T-helper 9 cell (primary cell): ENCODE measurements around the gene ZNF814.
"Not testable (repeated sequence)": the region's sequence is repeated elsewhere in the genome, so short reads cannot be mapped to it uniquely, and the experiment has no call there.

Experiments used
- DNase-seq: peaks from one replicate; pipeline ENCODE4 v3.0.0-alpha.2; 2020

ZNF814 gene

DNA sequence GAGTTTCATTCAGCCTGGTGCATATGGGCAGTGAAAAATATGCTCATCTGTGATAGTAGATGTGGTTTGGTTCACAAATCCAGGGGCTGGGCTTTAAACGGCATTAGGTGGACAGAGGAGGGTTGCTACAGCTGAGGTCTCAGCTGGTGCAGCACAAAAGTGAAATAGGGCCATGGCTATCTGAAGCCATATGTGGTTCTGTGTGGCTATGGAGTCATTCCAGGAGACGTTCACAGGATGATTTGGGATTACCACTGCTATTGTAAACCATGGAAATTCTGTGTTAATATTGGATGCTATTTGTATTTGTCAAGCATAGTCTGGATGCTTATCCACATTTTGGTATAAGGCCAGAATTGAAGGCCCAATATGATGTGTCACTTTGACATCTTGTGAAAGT is 34.7 kb downstream of the ZNF814 start:
- not testable (repeated sequence) for DNase-seq

DNA sequence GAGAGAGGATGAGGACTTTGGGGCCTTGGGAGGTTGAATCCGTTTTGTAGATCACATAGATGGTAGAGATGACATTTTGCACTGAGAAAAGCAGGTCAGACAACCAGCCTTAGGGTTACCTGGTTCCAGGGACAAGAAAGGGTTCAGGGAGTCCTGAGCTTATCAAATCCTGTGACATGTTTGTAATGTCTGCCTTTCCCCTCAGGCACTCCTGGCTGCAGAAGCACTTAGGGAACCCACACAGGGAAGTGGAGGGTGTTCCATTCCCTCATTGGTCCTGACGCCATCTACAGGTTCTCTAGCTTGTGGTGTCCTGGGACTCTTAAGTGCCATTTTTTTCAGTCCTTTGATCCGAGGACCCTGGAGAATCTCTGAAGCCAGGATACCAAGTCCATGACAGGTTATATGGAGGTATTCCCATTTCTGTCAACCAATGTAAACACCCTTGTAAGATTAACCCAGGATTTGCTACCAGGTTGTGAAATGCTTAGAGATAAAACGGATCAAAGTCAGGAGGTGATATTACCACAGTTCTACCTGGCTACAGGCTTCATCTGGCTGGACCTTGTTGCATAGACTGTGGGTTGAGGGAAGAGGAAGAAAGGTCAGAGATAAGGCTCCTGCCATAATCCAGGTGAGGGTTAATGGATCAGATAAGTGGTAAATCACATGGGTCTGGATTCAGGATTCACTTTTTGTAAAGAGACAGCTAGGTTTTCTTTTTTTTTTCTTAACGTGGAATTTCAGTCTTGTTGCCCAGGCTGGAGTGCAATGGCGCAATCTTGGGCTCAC is 36.8 kb downstream of the ZNF814 start:
- DNase-seq, result not testable (repeated sequence)

DNA sequence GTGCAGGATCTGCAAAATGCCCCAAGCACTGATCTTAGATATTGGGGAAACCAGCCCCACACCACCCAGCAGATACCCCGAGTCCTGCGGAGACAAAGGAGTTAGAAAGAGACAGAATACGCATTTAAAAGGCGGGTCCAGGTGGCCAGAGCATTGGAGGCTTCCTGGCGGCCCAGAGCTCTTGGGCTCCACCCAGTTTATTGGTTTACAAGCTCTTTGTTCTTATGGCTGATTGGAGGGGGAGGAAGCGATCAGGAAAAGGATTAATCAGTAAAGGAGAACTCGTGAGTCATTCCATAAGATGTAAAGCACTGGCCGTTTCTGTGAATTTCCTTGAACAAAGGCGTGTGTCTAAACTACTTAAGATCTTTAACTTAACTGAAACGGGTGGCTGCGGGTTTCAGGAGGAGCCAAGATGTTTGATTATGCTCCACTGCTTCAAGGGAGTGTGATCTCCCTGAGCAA is 38.3 kb downstream of the ZNF814 start:
- no peak for DNase-seq

DNA sequence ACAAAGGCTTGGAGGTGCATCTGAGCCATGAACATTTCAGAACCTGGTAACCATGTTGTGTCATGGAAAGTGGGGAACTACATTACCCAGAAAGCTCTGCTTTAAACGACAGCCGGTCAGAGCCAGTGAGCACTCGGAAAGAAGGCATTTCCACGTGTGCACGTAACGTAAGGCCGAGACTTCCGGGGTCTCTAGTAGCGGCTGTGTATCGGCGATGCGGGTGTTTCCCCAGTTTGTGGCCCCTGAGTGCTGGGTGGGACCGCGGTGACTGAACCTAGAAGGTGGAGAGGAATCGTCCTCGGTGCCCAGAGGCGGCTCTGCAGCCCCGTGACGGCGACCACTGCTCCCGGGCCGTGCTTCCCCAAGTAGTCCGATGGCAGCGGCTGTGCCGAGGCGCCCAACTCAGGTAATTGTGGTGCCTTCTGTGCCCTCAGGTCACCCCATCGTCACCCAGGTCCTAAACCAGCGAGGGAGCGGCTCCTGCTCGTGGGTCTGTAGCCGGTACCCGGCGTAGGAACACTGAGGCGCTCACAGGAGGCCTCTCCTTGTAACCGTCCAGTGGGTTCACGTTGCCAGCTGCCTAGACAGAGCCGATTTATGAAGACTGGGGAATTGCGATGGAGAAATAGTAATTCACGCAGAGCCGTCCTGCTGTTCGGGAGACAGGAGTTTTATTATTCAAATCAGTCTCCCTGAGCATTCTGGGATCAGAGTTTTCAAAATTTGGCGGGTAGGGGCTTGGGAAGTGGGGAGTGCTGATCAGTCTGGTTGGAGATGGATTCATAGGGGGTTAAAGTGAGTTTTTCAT is 39.0 kb downstream of the ZNF814 start, which contains the start of gene ZNF587:
TSS of gene ZNF587 (plus strand) at position 194 of the 808 bp plus-strand sequence. CDS start at position 374, 180 bp downstream.
- DNase-seq, result peak; percentile 67

DNA sequence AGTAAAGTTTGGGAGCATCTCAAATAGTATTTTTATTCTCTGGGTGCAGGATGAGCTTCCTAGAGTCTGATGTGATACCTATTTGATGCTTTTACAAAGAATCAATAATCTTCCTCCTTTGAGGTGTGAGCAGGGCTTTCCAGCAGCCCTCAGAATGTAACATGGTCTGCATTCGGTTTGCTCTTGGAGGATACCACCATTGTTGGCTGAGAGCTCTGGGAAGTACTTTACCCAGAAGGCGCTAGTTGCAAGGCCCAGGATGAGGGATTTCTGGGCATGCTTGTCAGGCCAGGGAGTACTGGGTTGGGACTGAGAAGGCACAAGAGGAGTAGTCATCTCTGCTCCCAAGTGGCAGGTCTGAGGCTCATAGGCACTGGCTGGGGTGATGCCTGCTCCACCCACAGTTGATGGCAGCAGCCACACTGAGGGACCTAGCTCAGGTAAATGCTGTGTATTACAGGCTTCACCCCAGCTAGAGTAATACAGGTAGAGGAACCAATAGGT is 39.6 kb downstream of the ZNF814 start:
- DNase-seq, result not testable (repeated sequence)

DNA sequence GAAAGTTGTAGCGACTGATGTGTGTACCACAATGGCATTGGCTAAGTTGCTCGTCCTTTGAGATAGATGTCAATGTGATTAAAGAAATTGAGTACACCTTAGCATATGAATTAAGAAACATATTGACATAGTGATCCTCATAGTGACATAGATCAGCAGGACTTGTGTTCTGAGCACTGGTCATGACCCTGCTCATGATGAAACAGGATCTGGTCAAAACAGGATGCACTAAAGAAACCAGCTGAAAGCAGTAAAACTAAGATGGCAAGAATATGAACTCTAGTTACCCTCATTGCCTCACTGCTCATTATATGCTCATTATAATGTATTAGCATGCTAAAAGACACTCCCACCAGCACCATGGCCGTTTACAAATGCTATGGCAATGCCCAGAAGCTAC is 41.7 kb downstream of the ZNF814 start:
- DNase-seq, result not testable (repeated sequence)

DNA sequence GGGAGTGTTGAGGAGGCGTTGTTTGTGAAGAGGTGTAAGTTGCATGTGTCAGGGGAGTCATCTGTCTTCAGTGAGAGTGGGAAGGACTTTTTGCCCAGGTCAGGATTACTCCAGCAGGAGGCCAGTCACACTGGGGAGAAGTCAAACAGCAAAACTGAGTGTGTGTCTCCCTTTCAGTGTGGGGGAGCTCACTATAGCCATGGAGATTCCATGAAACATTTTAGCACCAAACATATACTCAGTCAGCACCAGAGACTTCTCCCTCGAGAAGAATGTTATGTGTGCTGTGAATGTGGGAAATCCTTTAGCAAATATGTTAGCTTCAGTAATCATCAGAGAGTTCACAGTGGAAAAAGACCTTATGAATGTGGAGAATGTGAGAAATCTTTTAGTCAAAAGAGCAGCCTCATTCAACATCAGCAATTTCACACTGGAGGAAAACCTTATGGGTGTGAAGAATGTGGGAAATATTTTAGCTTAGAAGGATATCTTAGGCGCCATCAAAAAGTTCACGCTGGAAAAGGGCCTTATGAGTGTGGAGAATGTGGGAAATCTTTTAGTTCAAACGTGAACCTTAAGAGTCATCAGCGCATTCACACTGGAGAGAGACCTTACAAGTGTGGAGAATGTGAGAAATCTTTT is 47.6 kb downstream of the ZNF814 start:
- DNase-seq, result no peak

DNA sequence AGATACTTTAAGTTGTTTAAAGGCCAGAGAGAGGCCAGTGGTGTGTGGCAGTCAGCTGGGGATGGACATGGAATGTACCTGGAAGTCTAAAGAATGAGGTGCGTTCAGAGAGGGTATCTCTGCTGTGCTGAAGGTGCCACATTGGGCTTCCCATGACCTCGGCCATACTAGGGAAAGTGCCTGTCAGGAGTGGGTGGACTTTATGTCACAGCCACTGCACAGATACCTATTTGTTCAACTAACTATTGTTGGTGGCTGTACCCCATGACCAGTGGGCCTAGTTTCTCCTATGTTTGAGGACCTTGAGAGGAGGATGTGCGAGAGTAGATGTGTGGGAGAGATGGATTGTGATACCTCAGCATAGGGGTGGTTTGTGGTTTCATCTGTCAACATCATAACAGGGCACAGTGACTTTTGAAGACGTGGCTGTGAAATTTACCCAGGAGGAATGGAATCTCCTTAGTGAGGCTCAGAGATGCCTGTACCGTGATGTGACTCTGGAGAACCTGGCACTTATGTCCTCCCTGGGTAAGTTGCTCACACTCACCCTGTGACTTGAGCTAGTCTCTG is 50.1 kb downstream of the ZNF814 start:
- not testable (repeated sequence) for DNase-seq

DNA sequence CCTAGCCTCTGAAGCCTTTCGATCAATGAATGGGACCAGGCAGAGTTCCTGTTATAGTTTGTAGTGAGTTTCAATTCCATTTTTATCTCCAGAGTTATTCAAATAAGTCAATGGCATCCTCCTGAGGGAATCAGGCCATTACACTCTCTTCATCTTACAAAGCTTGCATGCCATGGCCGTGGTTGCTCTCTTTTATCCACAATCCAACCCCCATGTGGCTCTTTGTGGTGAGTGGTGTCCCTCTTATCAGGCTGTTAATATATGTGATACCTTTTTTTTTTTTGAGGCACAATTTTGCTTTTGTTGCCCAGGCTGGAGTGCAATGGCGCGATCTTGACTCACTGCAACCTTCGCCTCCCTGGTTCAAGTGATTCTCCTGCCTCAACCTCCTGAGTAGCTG is 51.8 kb downstream of the ZNF814 start:
- not testable (repeated sequence) for DNase-seq

DNA sequence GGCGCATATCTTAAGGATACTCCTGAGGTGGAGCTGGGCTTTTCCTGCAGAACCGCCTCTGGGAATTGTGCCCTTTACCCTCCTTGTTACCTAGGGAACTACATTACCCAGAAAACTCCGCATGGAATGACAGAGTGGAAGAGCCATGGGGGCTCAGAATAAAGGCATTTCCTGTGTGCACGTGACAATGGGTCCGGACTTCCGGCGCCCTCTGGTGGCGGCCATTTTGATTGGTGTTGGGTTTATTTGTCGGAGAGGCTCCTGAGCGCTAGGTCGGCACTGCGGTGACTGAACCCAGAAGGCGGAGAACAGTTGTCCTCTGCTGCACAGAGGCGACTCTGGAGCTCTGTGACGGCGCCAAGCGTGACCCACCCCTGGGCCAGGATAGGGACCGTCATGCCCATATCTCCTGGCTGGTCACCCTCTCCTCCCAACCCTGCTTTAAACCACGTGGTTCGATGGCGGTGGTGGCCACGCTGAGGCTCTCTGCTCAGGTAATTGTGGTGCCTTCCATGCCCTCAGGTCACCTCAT is 58.7 kb downstream of the ZNF814 start, which contains the start of gene ZNF587B:
TSS of gene ZNF587B (plus strand) at position 229 of the 532 bp plus-strand sequence. CDS start at position 459, 230 bp downstream.
- peak; percentile 17 for DNase-seq

DNA sequence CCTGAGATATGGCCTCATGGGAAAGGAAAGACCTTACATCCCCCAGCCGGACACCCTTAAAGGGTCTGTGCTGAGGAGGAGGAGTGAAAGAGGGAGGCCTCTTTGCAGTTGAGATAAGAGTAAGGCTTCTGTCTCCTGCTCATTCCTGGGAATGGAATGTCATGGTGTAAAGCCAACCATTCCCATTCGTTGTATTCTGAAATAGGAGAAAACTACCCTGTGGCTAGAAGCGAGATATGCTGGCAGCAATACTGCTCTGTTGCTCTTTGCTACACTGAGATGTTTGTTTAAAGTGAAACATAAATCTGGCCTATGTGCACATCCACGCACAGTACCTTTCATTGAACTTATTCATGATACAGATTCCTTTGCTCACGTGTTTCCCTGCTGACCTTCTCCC is 59.5 kb downstream of the ZNF814 start:
- no peak for DNase-seq

DNA sequence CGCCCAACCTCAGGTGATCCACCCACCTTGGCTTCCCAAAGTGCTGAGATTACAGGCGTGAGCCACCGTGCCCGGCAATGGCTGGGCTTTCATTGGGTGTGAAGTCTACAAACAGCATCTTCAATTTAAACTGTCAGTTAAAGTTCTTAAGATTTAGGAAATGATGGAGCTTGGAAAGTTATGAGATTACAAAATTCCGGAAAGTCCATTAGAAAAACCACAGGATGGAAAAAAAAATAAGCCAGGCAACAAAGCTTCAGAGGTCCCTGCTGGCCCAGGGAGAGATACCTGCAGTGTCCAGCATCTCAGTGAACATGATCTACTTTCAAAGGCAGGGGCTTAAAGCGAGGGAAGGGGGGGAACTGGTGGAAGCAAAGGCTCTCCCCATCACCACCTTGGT is 63.3 kb downstream of the ZNF814 start:
- DNase-seq, result no peak

DNA sequence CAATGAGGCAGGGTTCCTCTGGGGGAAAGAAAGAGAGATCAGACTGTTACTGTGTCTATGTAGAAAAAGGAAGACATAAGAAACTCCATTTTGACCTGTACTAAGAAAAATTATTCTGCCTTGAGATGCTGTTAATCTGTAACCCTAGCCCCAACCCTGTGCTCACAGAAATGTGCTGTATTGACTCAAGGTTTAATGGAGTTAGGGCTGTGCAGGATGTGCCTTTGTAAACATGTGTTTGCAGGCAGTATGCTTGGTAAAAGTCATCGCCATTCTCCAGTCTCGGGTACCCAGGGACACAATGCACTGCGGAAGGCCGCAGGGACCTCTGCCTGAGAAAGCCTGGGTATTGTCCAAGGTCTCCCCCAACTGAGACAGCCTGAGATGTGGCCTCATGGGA is 65.2 kb downstream of the ZNF814 start:
- DNase-seq, result not testable (repeated sequence)

DNA sequence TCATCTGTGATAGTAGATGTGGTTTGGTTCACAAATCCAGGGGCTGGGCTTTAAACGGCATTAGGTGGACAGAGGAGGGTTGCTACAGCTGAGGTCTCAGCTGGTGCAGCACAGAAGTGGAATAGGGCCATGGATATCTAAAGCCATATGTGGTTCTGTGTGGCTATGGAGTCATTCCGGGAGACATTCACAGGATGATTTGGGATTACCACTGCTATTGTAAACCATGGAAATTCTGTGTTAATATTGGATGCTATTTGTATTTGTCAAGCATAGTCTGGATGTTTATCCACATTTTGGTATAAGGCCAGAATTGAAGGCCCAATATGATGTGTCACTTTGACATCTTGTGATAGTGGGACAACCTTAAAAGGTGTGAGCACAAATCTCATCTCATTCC is 65.7 kb downstream of the ZNF814 start:
- DNase-seq, result not testable (repeated sequence)

DNA sequence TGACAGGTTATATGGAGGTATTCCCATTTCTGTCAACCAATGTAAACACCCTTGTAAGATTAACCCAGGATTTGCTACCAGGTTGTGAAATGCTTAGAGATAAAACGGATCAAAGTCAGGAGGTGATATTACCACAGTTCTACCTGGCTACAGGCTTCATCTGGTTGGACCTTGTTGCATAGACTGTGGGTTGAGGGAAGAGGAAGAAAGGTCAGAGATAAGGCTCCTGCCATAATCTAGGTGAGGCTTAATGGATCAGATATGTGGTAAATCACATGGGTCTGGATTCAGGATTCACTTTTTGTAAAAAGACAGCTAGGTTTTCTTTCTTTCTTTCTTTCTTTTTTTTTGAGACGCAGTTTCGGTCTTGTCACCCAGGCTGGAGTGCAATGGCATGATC is 67.3 kb downstream of the ZNF814 start:
- not testable (repeated sequence) for DNase-seq

DNA sequence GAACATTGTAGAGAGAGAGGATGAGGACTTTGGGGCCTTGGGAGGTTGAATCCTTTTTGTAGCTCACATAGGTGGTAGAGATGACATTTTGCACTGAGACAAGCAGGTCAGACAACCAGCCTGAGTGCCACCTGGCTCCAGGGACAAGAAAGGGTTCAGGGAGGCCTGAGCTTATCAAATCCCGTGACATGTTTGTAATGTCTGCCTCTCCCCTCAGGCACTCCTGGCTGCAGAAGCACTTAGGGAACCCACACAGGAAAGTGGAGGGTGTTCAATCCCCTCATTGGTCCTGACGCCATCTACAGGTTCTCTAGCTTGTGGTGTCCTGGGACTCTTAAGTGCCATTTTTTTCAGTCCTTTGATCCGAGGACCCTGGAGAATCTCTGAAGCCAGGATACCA is 67.7 kb downstream of the ZNF814 start:
- DNase-seq, result not testable (repeated sequence)

DNA sequence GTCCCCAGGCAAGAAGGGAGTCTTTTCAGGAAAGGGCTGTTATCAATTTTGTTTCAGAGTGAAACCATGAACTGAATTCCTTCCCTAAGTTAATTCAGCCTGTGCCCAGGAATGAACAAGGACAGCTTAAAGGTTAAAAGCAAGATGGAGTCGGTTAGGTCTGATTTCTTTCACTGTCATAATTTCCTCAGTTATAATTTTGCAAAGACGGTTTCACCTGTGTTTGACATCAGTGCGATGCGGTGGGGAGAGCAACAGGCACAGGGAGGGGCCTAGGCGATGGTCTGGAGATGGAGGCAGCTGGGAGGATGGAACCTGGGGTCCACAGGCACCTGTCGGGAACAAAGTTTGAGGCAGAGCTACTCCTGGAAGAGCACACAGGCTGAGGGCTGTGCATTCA is 68.2 kb downstream of the ZNF814 start:
- DNase-seq, result no peak

DNA sequence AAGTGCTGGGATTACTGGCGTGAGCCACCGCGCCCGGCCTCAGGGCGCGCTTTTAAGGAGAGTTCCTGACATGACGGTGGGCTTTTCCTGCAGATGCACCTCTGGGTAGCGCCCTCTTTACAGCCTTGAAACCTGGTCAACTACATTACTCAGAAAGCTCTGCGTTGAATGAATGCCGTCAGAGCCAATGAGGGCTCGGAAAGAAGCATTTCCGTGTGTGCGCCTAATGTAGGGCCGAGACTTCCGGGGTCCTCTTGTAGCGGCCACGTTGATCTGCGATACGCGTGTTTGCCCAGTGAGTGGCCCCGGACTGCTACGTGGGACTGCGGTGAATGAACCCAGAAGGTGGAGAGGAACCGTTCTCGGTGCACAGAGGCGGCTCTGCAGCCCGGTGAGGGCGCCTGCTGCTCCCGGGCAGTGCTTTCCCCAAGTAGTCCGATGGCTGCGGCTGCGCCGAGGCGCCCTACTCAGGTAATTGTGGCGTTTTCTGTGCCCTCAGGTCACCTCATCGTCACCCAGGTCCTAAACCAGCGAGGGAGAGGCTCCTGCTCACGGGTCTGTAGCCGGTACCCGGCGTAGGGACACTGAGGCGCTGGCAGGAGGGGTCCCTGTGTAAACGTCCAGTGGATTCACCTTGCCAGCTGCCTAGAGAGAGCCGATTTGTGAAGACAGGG is 69.2 kb downstream of the ZNF814 start:
- peak; percentile 67 for DNase-seq

DNA sequence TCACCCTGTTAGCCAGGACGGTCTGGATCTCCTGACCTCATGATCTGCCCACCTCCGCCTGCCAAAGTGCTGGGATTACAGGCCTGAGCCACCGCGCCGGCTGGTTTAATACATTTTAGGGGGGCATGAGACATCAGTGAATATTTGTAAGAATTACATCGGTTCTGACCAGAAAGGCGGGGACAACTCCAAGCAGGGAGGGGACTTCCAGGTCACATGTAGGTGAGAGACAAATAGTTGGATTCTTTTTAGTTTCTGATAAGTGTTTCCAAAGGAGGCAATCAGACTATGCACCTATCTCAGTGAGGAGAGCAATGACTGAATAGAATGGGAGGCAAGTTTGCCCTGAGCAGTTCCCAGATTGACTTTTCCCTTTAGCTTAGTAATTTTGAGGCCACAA is 70.5 kb downstream of the ZNF814 start:
- no peak for DNase-seq

DNA sequence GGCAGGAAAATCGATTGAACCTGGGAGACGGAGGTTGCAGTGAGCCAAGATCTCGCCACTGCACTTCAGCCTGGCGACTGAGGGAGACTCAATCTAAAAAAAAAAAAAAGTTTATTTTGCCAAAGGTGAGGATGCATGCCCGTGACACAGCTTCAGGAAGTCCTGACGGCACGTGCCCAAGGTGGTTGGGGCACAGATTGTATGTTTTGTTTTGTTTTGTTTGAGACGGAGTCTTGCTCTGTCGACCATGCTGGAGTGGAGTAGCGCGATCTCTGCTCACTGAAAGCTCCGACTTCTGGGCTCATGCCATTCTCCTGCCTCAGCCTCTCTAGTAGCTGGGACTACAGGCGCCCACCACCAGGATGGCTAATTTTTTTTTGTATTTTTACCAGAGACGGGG is 70.9 kb downstream of the ZNF814 start:
- no peak for DNase-seq

DNA sequence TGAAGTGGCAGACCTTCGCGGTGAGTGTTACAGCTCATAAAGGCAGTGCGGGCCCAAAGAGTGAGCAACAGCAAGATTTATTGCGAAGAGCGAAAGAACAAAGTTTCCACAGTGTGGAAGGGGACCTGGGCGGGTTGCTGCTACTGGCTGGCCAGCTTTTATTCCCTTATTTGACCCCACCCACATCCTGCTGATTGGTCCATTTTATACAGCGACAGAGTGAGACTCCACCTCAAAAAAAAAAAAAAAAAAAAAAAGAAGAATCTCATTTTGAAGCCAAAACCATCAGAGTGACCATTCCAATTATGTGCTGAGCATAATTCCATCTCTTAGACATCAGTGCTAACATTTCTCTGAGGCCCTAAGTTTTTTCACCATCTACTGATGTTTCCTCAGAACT is 72.2 kb downstream of the ZNF814 start:
- DNase-seq, result no peak
